ENCODE results near the gene CTBP2.

- TF ChIP-seq, protein P1, sequence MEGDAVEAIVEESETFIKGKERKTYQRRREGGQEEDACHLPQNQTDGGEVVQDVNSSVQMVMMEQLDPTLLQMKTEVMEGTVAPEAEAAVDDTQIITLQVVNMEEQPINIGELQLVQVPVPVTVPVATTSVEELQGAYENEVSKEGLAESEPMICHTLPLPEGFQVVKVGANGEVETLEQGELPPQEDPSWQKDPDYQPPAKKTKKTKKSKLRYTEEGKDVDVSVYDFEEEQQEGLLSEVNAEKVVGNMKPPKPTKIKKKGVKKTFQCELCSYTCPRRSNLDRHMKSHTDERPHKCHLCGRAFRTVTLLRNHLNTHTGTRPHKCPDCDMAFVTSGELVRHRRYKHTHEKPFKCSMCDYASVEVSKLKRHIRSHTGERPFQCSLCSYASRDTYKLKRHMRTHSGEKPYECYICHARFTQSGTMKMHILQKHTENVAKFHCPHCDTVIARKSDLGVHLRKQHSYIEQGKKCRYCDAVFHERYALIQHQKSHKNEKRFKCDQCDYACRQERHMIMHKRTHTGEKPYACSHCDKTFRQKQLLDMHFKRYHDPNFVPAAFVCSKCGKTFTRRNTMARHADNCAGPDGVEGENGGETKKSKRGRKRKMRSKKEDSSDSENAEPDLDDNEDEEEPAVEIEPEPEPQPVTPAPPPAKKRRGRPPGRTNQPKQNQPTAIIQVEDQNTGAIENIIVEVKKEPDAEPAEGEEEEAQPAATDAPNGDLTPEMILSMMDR (IDR thresholded peaks at IDR 0.05; ENCODE audit: low read depth, low read length, poor library complexity, severe bottlenecking) = no peak
- no peak for TF ChIP-seq EZH2phosphoT487 (IDR thresholded peaks at IDR 0.05; ENCODE audit: borderline replicate concordance, low read length)
These were observed 186.2 kb downstream of the CTBP2 start for GRCh38 chr10:124974131-124974530.
